SIG-M5 (cell line): ENCODE data around the gene POLE.

Experiments
- DNase-seq: peaks from one replicate; lab custom pipeline; 2025; lab: John Stamatoyannopoulos, UW

POLE gene

GRCh38 chr12:132687211-132688164 is at the start of gene POLE, which contains the start of gene PXMP2:
Gene POLE, minus strand, starts transcription at chr12:132687342. Its CDS starts 27 bp downstream, at chr12:132687315.
Gene PXMP2, plus strand, starts transcription at chr12:132687587. Its CDS starts 84 bp downstream, at chr12:132687671.
- DNase-seq: peak; percentile 55

DNA sequence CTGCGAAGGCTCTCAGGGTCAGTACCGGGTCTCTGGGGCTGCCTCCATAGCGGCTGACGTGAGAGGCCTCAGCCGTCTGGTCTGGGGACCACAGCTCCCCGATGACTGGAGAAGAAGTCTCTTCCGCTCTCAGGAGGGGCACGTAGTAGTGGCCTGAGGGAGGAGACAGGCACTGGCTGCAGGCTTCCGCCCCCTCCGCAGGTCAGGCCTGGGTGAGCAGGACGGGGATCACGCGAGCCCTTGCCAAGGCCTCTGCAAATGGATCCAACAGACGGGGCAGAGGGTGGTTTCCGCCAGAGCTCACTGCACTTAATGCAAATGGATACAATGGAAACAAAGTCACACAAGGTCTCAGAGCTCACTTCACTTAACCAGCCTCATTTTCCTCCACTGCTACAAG is 49.8 kb upstream of the POLE start:
- DNase-seq: no peak

DNA sequence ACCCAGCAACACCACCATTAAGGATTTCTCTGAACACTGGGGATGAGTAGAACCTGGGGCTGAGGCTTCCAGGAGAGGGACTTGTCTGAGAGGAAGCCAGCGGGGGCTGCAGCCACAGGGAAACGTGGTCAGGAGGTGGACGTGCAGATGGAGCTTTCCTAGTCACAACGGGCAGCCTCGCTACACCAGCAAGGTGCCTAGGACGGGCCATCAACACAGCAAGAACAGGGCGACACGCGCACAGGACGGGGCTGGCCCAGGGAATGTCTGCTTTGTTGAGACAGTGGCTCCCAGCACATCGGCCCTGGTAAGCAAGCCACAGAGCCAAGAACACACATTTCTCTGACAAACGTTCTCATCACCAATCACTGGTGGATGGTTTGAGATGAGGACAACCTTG is 49.2 kb upstream of the POLE start:
- no peak for DNase-seq

DNA sequence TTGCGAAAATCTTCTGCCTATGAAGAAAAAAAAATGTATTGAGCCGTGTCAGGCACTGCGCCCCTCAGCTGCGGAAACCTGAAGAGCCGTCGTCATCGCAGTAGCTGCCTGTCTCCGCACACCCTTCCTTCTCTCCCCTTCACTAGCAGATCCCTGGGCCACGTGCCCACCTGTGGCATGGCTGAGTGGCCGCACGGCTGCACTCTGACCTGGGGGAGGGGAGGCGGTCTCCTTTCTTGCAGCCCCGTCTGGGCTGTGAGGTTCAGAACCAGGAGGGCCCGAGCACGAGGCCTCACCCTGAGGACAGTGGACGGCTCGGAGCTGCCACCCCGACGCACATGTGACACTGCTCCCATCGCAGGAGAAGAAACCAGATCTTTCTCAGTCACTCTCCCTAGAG is 48.4 kb upstream of the POLE start:
- DNase-seq: no peak

GRCh38 chr12:132734206-132734605 is 47.1 kb upstream of the POLE start:
- DNase-seq: no peak

GRCh38 chr12:132731574-132731973 is 44.4 kb upstream of the POLE start:
- DNase-seq: no peak

- DNase-seq: no peak
Measured at GRCh38 chr12:132730353-132730752, 43.2 kb upstream of the POLE start.

- no peak for DNase-seq
Measured at GRCh38 chr12:132729541-132730320, 42.6 kb upstream of the POLE start.

- no peak for DNase-seq
Measured at GRCh38 chr12:132728502-132728901, 41.4 kb upstream of the POLE start.

DNA sequence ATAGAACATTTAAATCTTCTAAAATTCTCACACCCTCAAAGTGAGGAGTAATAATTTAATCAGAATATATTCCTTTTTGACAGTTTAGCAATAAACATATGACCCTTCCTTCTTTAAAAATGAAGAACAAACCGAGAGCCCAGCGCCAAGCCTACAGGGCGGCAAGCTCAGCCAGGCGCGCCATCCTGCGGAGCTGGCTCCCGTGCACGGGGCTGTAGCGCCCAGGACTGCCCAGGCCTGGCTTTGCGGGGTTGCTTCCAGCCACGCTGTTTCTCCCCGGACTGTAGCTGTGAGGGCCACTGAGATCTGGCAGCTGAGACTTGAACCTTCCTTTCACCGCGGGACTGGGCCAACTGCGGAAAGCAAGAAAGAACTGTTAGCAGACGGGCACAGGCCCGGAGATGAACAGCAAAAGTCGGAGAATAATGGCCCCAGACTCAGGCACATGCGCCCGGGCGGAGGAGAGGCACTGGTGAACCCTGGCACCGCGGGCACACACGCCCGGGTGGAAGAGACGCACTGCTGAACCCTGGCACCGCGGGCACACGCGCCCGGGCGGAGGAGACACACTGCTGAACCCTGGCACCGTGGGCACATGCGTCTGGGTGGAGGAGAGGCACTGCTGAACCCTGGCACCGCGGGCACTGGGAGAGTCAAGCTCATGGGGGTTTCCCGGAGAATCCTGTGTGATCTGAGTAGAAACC is 40.1 kb upstream of the POLE start:
- no peak for DNase-seq

DNA sequence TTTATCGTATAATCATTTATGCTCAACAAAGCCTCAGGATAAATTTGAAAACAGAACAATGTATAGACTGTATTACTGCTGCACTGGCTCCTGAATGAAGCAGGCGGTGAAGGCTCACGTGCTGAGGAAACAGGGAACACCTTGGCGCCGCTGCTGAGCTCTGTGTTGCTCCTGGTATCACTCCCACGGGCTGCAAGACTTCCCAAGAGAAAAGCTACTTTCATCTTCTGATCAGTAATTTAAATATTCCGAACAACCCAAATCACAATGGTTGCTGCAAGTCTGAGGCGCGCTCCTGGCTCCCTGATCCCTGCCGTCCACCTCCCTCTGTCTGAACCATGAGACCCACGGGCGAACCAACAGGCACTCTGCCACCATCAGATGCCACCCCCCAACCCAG is 39.2 kb upstream of the POLE start:
- DNase-seq: no peak

- DNase-seq: no peak
Measured at GRCh38 chr12:132724506-132725241, 37.5 kb upstream of the POLE start.

- no peak for DNase-seq
Measured at GRCh38 chr12:132723764-132724140, 36.6 kb upstream of the POLE start.

GRCh38 chr12:132723015-132723763 is 36.0 kb upstream of the POLE start:
- no peak for DNase-seq

- DNase-seq: no peak
Measured at GRCh38 chr12:132720606-132721345, 33.6 kb upstream of the POLE start.

GRCh38 chr12:132719954-132720324 is 32.8 kb upstream of the POLE start:
- DNase-seq: no peak

DNA sequence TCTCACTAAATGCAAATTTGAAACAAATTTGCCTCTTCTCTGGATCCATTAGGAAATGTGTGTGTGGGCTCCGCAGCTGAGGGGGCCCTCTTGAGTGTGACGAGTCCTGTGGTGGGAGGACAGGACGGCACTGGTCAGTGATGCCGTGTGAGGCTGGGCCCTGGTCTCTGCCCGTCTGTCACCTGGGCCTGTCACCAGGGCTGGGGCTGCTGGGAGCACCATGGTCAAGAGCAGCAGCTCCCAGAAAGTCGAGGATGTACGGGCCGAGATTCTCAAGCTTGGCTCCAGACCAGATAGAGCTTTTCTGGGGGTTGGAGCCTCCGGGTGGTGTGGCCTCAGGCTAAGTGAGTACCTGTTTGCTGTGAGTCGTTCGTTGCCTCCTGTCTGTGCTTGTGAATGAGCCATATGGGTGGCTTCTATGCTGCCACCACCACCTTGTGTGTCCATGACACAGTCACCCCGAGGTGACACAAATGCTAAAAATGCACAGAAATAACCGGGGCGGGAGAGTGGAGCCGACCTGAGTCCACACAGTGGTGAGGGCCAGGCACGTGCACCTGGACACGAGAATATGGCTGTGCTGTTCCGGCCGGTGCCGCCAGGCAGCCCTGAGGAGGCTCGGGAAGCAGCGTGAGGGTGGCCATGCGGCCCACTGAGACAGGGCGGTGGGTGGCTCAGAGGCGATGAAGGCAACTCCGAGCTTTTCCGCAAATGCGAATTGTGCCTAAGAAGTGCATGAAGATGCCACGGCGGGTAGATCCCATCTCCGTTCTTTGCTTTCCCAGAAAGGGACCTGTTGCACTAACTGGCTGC is 32.2 kb upstream of the POLE start:
- no peak for DNase-seq

GRCh38 chr12:132718644-132719043 is 31.5 kb upstream of the POLE start:
- DNase-seq: no peak
